K562 (cell line): ENCODE results near the gene PLEKHF1. TPM values are rescaled to one million over a fixed set of nuclear protein-coding genes. Genes with fewer than 3 reads are reported as not detected.
"Not testable (repeated sequence)": the region's sequence is repeated elsewhere in the genome, so short reads cannot be mapped to it uniquely, and the experiment has no call there.

Experiments
- ATAC-seq: fragments of 200-7000 bp; cut with Tn5 transposase; 3 replicates; pipeline ENCODE4 v1.9.1; 2020; ENCODE audit warnings: moderate library complexity
- BruUV-seq: library from RNA; stranded (reverse); fragments of 400-500 nt; replicated peaks from 2 replicates; lab custom pipeline; 2021; lab: Mats Ljungman, UMichigan
- CTCF ChIA-PET: fragments of 300-600 bp; formaldehyde crosslinking; extraction: SDS; loops from one replicate; lab custom pipeline; 2021; ENCODE audit warnings: low intra/inter-chr PET ratio; lab: Yijun Ruan, JAX
- POLR2A ChIA-PET: fragments of 300-600, 350-650 bp; sonication (Branson Sonifier 250); formaldehyde crosslinking; extraction: SDS; loops from one replicate; lab custom pipeline; 2021; ENCODE audit warnings: antibody characterized with exemption, inconsistent platforms; lab: Yijun Ruan, JAX
- DNase-seq, 4 experiments: peaks; one replicate each; pipeline versions ENCODE4 v3.0.0 to v3.0.0-alpha.2; 2011 to 2018; ENCODE audit warnings: low spot score in 3 of 4, mixed read lengths in 3 of 4; ENCODE audit errors: extremely low read depth in 1 of 4
- FAIRE-seq: peaks from 2 replicates; lab custom pipeline; 2011; peaks lifted over from hg19 to GRCh38; lab: Jason Lieb, UNC
- H2AFZ ChIP-seq: 2 replicates; pipeline ENCODE4 v1.6.0; 2011; ENCODE audit warnings: low read depth, low read length, control low read depth, inconsistent platforms
- H3K27ac ChIP-seq: fragments of 200-600 bp; 3 replicates; pipeline ENCODE4 v1.8.0; 2011; ENCODE audit warnings: low read depth, mild to moderate bottlenecking, control low read depth, inconsistent platforms, low read length, moderate library complexity, mixed read lengths; ENCODE audit errors: extremely low read depth
- H3K27me3 ChIP-seq, 2 experiments: fragments of 300-600 bp in 1 of 2; 2 replicates in 1 of 2; 3 replicates in 1 of 2; pipeline versions ENCODE4 v1.6.0 to v1.8.0; 2011; ENCODE audit warnings: inconsistent platforms in 2 of 2, low read length in 2 of 2, mild to moderate bottlenecking in 1 of 2, mixed read lengths in 1 of 2, moderate library complexity in 1 of 2; ENCODE audit not compliant: control insufficient read depth in 2 of 2, insufficient read depth in 2 of 2
- H3K36me3 ChIP-seq: fragments of 300-600 bp; 3 replicates; pipeline ENCODE4 v1.8.0; 2011; ENCODE audit warnings: mild to moderate bottlenecking, low read length, inconsistent platforms; ENCODE audit not compliant: control insufficient read depth, insufficient read depth
- H3K4me1 ChIP-seq, 2 experiments: fragments of 200-600 bp in 1 of 2; replicated peaks in 1 of 2; 2 replicates in 1 of 2; 3 replicates in 1 of 2; pipeline versions ENCODE4 v1.5.1 to v1.8.0; 2011; ENCODE audit warnings: inconsistent platforms in 2 of 2, low read length in 2 of 2, mild to moderate bottlenecking in 1 of 2, mixed read lengths in 1 of 2, moderate library complexity in 1 of 2; ENCODE audit not compliant: control insufficient read depth in 2 of 2, insufficient read depth in 2 of 2
- H3K4me2 ChIP-seq: 2 replicates; pipeline ENCODE4 v1.6.1; 2011; ENCODE audit warnings: low read length, control low read depth, inconsistent platforms, mixed read lengths; ENCODE audit not compliant: insufficient read depth
- H3K4me3 ChIP-seq: fragments of 200-600 bp; sonication (generic), shearing (Covaris generic); 2 replicates; pipeline ENCODE4 v1.5.1; 2016; ENCODE audit warnings: control low read depth, inconsistent platforms
- H3K79me2 ChIP-seq: fragments of 200-600 bp; 3 replicates; pipeline ENCODE4 v1.8.0; 2011; ENCODE audit warnings: low read length, inconsistent platforms; ENCODE audit not compliant: control insufficient read depth, insufficient read depth
- H3K9ac ChIP-seq, 2 experiments: 2 replicates each; pipeline versions ENCODE4 v1.6.0 to v1.6.1; 2011; ENCODE audit warnings: low read depth in 2 of 2, low read length in 2 of 2, control low read depth in 1 of 2, inconsistent platforms in 1 of 2, mild to moderate bottlenecking in 1 of 2, mixed read lengths in 1 of 2; ENCODE audit not compliant: insufficient read depth in 1 of 2
- H3K9me1 ChIP-seq: one replicate; pipeline ENCODE4 v1.6.0; 2011; ENCODE audit warnings: inconsistent platforms, mild to moderate bottlenecking, low read length, moderate library complexity; ENCODE audit not compliant: control insufficient read depth, insufficient read depth
- H3K9me3 ChIP-seq: replicated peaks from 2 replicates; pipeline ENCODE4 v1.5.1; 2011; ENCODE audit warnings: low read depth, low read length, inconsistent platforms; ENCODE audit not compliant: control insufficient read depth, insufficient read depth
- H4K20me1 ChIP-seq: replicated peaks from 2 replicates; pipeline ENCODE4 v1.6.1; 2011; ENCODE audit warnings: low read length, inconsistent platforms, mixed read lengths; ENCODE audit not compliant: control insufficient read depth, insufficient read depth
- ZBTB26 ChIP-seq: fragments of 450-650 bp; formaldehyde crosslinking; IDR thresholded peaks from 2 replicates; pipeline ENCODE4 v1.4.0; 2022; ENCODE audit warnings: missing genetic modification characterization
- ZNF146 ChIP-seq: IDR thresholded peaks from one replicate; pipeline ENCODE4 v1.6.1; 2018; ENCODE audit warnings: missing compliant biosample characterization; ENCODE audit not compliant: unreplicated experiment
- ZNF512 ChIP-seq: IDR thresholded peaks from 2 replicates; pipeline ENCODE4 v1.6.1; 2016; ENCODE audit warnings: missing genetic modification characterization, missing compliant biosample characterization
- WGBS: fragments of 100-300 bp; shearing (Covaris generic); methylation state at CpG from one replicate; pipeline ENCODE4 v1.1.6; 2016; ENCODE audit warnings: low coverage, mixed read lengths; ENCODE audit not compliant: insufficient coverage; ENCODE audit errors: missing lambda C conversion rate; 5-methylcytosine and 5-hydroxymethylcytosine counted together
- in situ Hi-C: fragments of 300-500 bp; cut with MboI; formaldehyde crosslinking; loops from 4 replicates; pipeline ENCODE4 v1.15.0; 2018; ENCODE audit warnings: inconsistent platforms, mixed read lengths
- intact Hi-C: fragments of 100-400 bp; cut with micrococcal nuclease; formaldehyde crosslinking; loops from 2 replicates; pipeline ENCODE4 v1.14.2; 2022
- polyA plus RNA-seq, 8 experiments: library from polyadenylated mRNA; depleted of rRNA in 4 of 8; stranded (reverse) in 5 of 8; unstranded in 3 of 8; fragments of >200 nt; fragmentation: Nextera tagmentation in 2 of 8; fragmentation: Illumina TruSeq in 1 of 8; extraction: Ambion mirVana in 2 of 8; extraction: Trizol in 1 of 8; gene quantifications; 2 replicates each; pipeline versions ENCODE4 v1.2.1 to v1.2.3, GENCODE V29; 2011 to 2014; ENCODE audit warnings: inconsistent platforms in 1 of 8, missing spikeins in 1 of 8
- total RNA-seq, 7 experiments: library from RNA; depleted of rRNA in 6 of 7; stranded (reverse); fragments of >200 nt in 6 of 7; fragmentation: Illumina TruSeq in 2 of 7; extraction: Trizol in 2 of 7; gene quantifications; 2 replicates each; pipeline versions ENCODE4 v1.2.1 to v1.2.3, GENCODE V29; 2011 to 2021; ENCODE audit warnings: low replicate concordance in 1 of 7

The PLEKHF1 gene
- total and polyA plus RNA-seq, 9 of the 15 experiments (the other 6 are each of a cell fraction or from before 2014, with no cell fraction given): 0.07 to 13.4 (median 3.9) TPM; not detected in 1

GRCh38 chr19:29670255-29670654, 5.0 kb downstream of the PLEKHF1 start:
- Histone ChIP-seq H3K27me3 (no peaks in the 10 kb centered on the region), H3K9me3 (no peaks in the 10 kb centered on the region), H3K79me2 (peaks cover 72% of the 10 kb centered on the region), H3K27ac (no peak overlapping the region), H3K9ac (no peak overlapping the region), H3K4me2 (no peak overlapping the region), H3K4me3 (no peak overlapping the region), H3K36me3 (peaks cover 34% of the 10 kb centered on the region; the same call in 2 of the 3 replicates), H4K20me1 (peaks cover 4% of the 10 kb centered on the region; the same call in 1 of the 2 replicates), H3K9me1 (no peaks in the 10 kb centered on the region)
- CTCF ChIA-PET: no interaction called here
- intact Hi-C loops: loop anchor here (2.0 kb wide), 1 partner anchor 19 kb away; no protein-coding TSS in a partner anchor
- ATAC-seq: no peak
- BruUV-seq: no TSS peak
- POLR2A ChIA-PET: no interaction called here
- in situ Hi-C loops: no loop called here
- DNase-seq: no peak
- 87% methylated on average over 5 of the region's 5 CpGs for WGBS
- FAIRE-seq: no peak
- TF ChIP-seq ZBTB26 (CRISPR knock-in tag) (no peak), ZNF146 (CRISPR knock-in tag) (peak; percentile 58)
- TF ChIP-seq, all 486 proteins: peak for 1
- no peak overlapping the region for H2AFZ ChIP-seq
- H3K4me1 ChIP-seq: peaks cover 32 to 67% of the 10 kb centered on the region in 2 experiments

- H4K20me1 ChIP-seq, in situ Hi-C loops, FAIRE-seq, H3K9ac ChIP-seq, CTCF ChIA-PET, H3K9me3 ChIP-seq, ATAC-seq, H3K27me3 ChIP-seq, BruUV-seq, H3K4me3 ChIP-seq, DNase-seq, H3K9me1 ChIP-seq: not testable (repeated sequence)
- intact Hi-C loops: loop anchor here (2.0 kb wide), 1 partner anchor 18 kb away; no protein-coding TSS in a partner anchor
- 0 out of 2 replicates have a peak, but pooled peaks have one; percentile 48 for TF ChIP-seq ZNF512 (tag)
- peaks cover 41% of the 10 kb centered on the region; the same call in 2 of the 3 replicates for H3K36me3 ChIP-seq
- peaks cover 28 to 59% of the 10 kb centered on the region in 2 experiments for H3K4me1 ChIP-seq
- H3K79me2 ChIP-seq: peaks cover 65% of the 10 kb centered on the region
- H3K27ac ChIP-seq: peak overlapping the region; percentile 53; the same call in 2 of the 3 replicates
- 58% methylated on average over 6 of the region's 6 CpGs for WGBS
- POLR2A ChIA-PET: interaction anchor here (1.5 to 2.1 kb wide), 3 partner anchors 8 to 11 kb away, joined by 3 to 13 read pairs (median 3); no protein-coding TSS in a partner anchor
- peak overlapping the region; percentile 78 for H2AFZ ChIP-seq
- peak overlapping the region; percentile 67 for H3K4me2 ChIP-seq
Measured at GRCh38 chr19:29671026-29671392, 5.7 kb downstream of the PLEKHF1 start.
